Urothelium cell line (cell line): Measurements from ENCODE around the gene TEKT5.
"Not testable (repeated sequence)": the region's sequence is repeated elsewhere in the genome, so short reads cannot be mapped to it uniquely, and the experiment has no call there.

ENCODE experiments used
- DNase-seq: peaks from one replicate; pipeline ENCODE4 v3.0.0; 2011; ENCODE audit warnings: low spot score, mixed read lengths
- FAIRE-seq: peaks from 2 replicates; lab custom pipeline; 2011; peaks lifted over from hg19 to GRCh38; lab: Jason Lieb, UNC

Gene TEKT5

DNA sequence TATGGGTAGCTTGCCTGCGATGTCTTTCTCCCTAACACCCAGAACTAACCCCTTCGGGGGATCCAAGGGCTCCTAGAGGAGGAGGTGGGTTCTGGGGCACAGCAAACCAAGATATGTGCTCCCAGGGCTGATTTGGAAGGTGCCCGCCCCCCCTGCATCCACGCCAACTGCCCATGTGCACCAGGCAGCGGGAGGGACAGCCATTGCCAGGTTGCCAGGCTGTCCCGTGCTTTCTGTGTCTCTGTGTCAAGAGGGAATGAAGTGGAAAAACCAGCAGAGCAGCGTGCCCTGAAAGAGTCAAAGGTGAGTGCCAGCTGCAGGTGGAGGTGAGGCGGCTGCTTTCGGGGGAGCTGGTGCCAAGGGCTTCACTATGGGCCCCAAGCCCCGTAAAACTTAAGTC lies 6.4 kb downstream of the TEKT5 start:
- DNase-seq (no peak), FAIRE-seq (no peak)

DNA sequence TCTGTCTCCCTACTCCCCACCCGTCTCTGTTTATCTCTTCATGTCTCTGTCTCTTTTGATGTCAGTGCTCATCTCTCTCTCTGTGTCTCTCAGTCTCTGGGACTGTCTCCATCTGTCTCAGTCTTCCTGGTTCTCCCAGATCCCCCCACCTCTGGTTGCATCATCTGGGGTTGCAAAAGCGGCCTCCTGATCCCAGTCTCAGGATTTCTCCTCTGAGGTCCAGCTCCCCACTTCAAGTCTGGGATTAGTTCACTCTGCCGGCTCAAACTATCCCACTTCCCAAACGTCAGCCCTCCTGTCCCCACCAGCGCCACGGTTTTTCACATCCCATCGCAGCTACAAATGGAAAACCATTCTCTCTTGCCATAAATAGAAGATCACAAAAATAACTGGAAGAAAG lies 9.0 kb downstream of the TEKT5 start:
- DNase-seq: no peak
- no peak for FAIRE-seq

DNA sequence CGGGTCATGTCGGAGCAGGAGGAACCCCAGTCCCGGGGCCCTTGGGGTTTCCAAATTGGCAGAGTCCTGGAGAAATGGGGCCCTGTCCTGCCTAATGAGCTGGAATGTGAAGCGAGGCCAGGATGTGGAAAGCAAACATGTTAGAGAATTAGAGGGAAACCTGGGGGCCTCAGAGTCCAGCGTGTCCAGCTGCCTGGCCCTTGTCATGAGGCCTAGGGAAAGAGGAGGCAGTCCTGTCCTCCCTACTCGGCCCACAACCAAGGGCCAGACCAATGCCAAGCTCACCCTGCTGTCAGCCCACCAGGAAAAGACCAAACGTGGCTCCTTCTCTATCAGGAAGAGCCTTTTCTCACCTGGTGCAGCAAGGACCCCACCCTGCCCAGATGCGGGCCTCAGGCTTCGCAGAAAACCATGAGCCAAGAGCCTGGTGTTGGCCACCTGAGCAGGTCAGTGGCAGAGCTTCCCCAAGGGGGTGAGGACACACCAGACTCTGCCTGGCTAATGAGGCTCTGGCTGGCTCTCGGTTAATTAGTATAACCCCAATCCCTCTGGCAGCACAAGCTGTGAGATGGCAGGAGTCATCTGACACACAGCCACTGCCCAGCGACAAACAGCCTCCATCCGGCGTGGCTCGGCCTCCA lies 10.1 kb downstream of the TEKT5 start:
- no peak for FAIRE-seq
- DNase-seq: no peak

DNA sequence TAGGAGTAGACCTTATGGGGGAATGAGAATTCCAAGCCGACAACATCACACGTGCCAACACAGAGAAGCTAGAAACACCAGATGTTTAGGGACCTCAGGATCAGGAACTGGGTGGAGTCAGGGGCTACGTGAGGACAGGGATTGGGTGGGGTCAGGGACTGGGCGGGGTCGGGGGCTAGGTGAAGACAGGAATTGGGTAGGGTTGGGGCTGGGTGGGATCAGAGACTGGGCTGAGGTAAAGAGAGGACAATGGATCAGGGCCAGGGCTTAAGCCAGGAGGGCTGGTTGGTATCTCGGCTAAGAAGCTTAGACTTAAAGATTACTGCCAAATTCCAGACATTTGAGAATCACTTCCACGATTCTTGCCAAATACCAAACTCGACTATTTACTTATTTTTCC lies 11.6 kb downstream of the TEKT5 start:
- FAIRE-seq (no peak), DNase-seq (no peak)

DNA sequence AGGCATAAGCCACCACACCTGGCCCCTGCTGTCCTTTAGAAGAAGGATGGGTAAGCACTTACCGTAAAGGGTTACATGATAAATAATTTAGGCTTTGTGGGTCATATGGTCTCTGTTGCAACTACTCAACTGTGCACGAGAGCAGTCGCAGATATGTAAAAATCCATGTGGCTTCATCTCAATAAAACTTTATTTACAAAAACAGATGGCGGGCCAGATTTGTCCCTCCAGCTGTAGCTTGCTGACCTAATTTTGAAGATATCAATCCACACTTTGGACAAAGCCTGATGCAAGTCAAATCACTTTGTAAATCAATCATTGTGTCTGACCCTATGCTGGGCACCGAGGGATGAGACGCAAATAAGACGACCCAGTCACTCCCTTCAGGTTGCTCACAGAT lies 12.1 kb downstream of the TEKT5 start:
- FAIRE-seq: no peak
- no peak for DNase-seq

DNA sequence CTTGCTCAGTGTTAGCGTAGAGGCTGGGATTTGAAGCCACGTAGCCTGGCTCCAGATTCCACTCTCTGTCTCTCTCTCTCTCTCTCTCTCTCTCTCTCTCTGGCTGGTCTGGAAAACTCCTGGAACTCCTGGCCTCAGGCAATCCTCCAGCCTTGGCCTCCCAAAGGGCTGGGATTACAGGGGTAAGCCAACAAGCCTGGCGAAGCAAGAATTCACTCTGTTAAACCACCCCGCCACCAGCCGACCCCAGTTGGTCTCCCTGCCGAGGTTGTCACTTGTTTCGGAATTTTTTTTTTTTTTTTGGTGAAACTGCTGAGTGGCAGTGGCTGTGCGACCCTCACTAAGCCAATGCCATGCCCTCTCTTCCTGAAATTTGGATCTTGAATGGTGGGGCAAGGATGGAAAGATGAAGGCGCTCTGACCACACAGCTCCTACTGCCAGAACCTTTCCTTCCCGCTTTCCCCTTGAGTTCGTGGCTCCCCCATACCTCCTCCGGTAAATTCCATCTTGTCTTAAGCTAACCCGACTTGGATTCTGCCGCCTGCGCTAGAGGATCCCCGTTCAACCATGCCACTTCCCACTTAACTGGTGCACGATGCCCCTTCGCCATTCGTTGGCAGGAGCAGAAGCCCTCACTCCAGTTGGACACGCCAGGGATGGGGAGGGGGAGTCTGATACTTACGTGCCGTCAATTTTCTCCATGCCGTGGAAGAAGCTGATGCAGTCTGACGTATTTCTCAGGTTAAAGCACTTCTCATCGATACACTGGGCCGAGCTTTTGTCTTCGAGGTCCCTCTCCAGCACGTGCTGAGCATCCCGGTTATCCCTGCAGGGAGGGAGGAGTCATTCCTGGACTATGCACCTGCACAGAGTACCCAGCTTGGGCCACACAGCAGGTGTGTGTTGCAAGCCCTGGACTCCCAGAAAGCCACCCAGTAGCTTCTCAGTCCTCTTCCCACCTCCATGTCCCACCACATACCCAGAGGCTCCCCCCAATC lies 13.1 kb downstream of the TEKT5 start:
- no peak for DNase-seq
- no peak for FAIRE-seq

DNA sequence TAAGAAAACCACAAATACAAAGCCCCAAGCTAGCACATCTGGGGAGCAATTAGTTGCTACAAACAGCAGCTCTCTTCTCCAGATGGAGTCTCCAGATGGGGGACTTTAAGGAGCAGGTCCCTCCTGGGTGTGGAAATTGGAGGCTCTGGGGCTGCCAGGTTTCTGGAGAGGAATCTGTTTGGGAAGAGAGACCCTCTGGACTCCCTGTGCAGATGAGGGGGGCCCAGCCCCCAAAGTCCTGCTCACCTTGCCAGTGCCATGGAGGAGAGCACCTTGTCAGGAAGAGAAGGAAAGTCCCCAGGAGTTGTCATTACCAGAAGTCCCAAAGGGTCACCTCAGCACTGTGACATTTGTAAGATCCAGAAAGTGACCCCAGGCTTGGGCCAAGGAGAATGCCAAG lies 14.8 kb downstream of the TEKT5 start:
- DNase-seq (no peak), FAIRE-seq (no peak)

DNA sequence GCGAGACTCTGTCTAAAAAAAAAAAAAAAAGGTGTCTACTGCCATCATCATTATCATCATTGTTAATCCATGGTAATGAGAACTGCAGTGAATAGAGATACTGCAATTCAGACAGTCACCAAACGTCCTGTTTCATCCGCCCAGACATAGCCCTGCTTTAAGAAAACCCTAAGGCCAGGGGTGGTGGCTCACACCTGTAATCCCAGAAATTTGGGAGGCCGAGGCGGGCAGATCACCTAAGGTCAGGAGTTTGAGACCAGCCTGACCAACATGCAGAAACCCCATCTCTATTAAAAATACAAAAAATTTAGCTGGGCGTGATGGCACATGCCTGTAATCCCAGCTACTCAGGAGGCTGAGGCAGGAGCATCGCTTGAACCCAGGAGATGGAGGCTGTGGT lies 15.3 kb downstream of the TEKT5 start:
- FAIRE-seq, DNase-seq: not testable (repeated sequence)

DNA sequence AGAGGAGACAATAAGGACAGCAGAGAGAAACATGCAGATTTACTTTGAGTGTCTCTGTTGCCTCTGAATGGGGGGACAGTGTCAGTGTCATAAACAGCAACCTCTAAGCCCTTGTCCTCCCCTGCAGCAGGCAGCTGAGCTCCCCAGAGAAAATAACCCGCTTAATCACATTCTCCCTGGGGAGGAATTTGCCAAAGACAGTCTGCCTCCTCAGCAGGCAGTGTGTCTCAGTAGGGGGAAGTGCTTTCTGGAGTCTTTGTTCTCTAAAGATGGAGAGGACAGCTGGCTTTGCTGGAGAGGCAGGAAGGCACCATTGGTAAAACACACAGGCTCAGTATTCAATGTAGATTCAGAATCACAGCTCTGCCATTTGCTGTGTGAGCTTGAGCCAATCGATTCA lies 16.1 kb downstream of the TEKT5 start:
- no peak for FAIRE-seq

DNA sequence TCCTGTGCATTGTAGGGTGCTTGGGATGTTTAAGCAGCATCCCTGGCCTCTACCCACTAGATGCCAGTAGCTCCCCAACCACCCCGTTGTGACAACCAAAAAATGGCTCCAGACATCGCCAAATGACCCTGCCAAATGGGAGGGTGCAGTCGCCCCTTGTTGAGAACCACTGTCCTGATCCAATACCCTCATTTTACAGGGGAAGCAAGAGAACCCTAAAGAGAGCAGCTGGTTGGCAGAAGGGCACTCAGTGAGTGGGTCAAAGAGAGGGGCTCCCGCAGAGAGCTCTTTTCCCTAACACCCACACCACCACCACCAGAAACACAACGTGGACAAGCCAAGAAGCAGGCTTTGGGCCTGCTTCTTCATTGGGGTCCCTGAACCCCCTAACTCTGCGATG lies 18.4 kb downstream of the TEKT5 start:
- FAIRE-seq (no peak), DNase-seq (no peak)

More for the DNA sequence above, 16.1 kb downstream of the TEKT5 start:
- DNase-seq: no peak

DNA sequence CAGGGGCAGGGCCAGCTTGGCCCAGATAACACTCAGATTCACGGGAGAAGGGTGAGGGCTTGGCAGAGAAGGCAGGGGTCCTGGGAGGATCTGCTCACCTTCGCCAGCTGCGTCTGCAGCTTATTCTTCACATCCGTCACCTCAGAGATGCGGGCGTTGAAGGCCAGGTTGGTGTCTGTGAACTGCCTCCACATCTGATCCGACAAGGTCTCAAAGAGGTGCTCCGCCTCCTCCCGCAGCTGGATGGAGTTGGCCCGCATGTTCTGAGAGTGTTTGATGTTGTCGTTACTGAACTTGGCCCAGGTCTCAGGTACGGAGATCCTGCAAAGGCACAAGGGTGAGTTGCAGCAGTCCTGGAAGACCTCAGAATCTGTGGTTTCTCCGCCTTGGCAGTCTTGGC lies 18.9 kb downstream of the TEKT5 start:
- DNase-seq (no peak), FAIRE-seq (no peak)

DNA sequence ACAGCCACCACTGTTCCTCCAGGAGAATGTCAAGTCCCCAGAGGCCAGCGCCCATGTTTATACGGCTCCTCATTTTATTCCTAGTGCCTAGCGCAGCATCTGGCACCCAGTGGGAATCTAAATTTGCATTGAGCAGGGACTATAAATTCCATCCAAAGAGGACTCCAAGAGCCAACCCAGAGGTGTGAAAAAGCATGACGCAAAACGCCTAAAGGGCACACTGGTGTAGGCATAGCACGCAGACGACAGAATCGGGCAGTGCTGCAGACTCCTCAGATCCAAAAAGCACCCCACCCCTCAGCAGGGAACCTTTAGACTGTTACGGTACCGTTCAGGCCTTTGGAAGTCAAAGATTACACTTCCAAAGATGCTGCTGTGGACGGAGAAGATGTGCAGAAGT lies 19.5 kb downstream of the TEKT5 start:
- DNase-seq (no peak), FAIRE-seq (no peak)

DNA sequence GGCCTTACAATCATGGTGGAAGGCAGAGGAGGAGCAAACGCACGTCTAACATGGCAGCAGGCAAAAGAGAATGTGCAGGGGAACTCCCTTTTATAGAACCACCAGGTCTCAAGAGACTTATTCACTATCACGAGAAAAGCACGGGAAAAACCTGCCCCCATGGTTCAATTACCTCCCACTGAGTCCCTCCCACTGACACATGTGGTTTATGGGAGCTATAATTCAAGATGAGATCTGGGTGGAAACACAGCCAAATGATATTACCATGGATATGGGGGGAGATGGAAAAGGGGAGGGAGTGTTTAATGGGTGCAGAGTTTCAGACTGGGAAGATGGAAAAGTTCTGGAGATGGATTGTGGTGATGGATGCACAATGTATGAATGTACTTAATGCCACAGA lies 23.0 kb downstream of the TEKT5 start:
- no peak for DNase-seq

DNA sequence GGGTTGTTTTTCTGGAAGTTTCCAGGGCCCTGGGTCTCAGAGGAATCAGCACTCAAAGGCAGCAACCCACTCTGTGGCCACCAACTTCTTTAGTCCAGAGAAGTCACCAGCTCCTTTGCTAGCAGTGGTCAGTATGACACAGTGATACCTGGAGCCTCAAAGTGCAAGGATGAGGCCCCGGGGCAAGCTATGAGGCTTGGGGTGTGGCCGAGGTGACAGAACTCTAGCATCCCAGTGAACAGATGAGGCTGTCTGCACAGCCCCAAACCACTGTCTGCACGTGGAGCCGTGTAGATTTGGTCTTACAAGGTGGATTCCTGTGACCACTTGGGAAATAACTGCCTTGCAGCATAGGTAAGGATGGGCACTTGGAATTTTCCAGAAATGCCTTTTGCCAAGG lies 24.9 kb downstream of the TEKT5 start:
- no peak for FAIRE-seq
- DNase-seq: no peak

More for the DNA sequence above, 23.0 kb downstream of the TEKT5 start:
- no peak for FAIRE-seq

DNA sequence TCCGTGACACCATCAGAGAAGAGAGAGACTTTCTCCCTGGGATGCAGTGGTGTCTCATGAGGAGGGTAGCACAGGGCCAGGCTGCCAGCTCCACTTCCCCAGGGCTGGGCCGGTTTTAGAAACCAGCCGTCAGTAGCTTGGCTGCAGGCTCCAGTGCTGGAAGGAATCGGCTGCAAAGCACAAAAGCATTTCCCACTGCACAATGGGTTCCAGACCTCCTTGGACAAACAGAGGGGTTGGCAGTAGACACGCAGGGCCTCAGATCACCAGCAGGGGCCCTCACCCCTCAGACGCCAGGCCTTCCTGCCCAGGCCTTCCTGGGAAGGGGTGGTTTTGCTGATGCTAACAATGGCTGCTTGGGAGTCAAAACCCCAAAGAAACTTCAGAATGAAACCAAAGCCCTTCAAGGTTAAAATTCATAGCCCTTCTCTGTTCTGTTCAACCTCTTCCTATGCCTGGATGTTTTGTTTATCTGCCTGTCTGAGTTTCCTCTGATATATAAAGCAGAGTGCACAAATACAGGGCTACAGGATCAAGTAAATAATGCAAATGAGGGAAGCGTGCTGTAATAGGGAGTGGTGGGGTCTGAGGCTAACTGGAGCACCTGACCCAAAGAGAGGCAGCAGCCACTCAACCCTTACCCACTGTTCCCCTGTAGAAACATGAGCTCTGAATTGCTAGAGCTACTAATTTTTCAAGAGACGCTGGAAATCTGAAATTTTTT lies 26.2 kb downstream of the TEKT5 start:
- no peak for FAIRE-seq
- DNase-seq: peak; percentile 48

DNA sequence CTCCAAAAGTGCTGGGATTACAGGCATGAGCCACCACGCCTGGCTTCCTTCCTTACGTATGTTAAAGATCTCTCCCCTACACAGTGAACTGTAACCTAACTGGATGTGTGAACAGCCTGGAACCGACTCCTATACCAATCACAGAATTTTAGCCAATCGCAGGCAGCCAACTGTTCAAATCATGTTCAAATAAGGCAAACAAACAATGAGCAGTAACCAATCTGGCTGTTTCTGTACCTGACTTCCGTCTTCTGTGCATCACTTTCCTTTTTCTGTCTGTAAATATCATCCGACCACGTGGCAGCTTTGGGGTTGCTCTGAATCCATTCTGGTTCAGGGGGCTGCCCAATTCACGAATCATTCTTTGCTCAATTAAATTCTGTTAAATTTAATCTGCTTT lies 27.5 kb downstream of the TEKT5 start:
- no peak for FAIRE-seq
- DNase-seq: no peak

DNA sequence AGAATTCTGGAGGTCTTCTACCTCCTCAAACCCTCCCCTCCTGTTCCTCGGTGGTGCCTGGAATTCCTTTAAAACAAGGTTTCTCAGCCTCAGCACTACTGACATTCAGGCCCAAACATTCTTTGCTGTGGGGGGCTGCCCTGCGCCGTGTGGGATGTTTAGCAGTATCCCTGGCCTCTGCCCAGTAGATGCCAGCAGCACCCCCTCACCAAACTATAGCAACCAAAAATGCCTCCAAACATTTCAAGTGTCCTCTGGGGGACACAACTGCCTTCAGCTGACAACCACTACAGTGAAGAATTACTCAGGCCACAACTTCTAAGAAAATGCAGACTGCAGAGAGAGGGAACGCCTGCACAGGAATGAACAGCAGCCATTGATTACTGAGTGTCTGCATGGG lies 28.4 kb downstream of the TEKT5 start:
- FAIRE-seq (no peak), DNase-seq (no peak)

DNA sequence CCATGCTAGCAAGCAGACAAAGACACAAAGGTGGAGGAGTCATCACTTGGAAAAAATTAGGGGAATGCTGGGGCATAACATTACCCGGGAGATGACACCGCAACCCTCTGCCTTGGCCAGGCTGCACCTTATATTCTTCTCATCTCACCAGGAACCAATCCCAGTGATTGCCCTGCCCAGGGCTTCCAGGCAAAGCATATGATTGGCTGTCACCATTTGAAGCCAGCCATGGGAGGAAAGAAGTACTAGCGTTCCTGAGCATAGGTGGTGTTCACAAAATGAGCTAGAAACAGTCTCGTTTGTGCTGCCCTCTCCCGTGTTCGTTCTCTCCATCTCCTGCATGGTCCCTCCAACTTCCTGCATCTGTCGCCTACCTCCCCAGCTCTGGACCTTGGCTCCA lies 29.6 kb downstream of the TEKT5 start:
- FAIRE-seq: no peak
- DNase-seq: no peak

DNA sequence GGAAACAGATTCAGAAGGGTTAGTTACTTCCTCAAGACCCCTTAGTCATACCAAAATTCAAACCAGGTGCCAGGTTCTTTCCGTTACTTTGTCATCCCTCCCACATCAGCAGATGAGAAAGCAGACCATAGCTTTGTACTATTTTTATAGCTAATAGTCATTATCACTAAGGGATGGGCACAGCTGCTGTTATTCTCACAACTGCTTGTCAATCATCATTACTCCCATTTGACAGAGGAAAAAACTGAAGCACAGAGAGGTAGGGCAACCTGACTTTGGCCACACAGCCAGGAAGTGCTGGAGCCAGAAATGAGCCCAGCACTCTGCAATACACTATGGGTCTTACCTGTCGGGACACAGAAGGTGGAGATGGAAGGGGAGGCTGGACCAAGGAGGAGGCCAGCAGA lies 30.0 kb downstream of the TEKT5 start:
- DNase-seq: no peak

DNA sequence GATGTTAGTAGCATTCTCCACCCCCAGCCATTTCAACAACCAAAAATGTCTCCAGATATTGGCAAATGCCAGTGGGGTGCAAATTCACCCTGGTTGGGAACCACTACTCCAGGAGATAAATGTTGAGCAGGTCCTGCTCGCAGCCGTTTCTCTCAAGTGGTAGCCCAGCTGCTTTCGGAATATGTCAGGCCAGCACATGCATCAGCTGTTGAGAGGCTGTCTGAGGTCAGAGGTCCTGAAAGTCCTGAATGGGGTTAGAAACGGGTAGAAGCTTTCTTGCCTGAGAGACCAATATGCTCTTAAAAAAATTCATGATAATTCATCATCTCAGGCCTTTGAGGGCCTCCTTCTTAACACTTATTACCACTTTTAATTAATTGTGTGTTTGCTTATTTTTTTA lies 31.0 kb downstream of the TEKT5 start:
- FAIRE-seq: no peak
- DNase-seq: no peak

More for the DNA sequence above, 30.0 kb downstream of the TEKT5 start:
- no peak for FAIRE-seq

DNA sequence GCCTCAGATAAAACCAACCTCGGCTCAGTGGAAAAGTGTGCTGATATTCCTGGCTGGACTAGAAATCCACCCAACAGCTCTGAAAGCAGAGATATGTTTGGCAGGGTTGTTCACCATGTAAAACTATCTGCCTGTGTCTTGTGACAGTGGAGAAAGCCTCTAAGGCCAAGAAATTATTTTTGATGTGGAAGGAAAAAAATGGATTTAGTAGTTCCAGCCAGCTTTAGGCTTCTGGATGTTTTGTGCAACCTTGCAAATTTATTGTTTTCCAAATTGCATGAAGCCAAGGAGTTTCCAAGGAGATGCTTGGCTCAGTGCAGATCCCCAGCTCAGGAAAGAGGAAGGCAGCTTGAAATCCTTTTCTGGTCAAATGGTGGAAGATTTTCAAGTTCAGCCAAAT lies 31.6 kb downstream of the TEKT5 start:
- DNase-seq (no peak), FAIRE-seq (no peak)

DNA sequence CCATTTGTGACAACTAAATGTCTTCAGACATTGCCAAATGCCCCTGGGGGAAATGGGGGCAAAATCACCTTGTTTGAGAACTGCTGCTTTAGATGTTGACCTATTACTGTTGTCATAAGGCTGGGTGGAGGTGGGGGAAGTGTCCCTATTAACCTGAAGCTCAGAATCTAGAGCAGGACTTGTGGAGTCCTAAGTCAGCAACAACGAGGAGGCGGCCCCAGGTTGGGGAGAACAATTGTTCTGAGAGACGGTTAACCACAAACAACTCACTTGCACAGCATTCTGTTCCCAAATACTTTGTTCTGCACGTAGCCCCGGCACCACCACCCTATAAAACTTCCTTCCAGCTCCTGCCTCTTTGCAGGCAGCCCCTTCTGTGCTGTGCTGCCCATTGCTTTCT lies 32.5 kb downstream of the TEKT5 start:
- FAIRE-seq (no peak), DNase-seq (no peak)
